KG1 (cell line): ENCODE data around the gene UBXN2A.
"Not testable (repeated sequence)": the region's sequence is repeated elsewhere in the genome, so short reads cannot be mapped to it uniquely, and the experiment has no call there.

Source experiments
- DNase-seq: peaks from one replicate; lab custom pipeline; 2025; lab: John Stamatoyannopoulos, UW

Gene UBXN2A

DNA sequence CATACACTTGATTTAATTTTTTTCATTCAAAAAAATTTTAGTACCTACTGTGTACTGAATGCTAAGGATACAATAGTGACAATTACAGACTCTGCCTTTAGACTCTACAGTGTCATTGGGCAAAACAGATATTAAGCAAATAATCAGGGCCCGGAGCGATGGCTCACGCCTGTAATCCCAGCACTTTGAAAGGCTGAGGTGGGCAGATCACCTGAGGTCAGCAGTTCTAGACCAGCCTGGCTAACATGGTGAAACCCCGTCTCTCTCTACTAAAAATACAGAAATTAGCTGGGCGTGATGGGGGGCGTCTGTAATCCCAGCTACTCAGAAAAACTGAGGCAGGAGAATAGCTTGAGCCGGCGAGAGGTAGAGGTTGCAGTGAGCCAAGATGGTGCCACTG lies 1.4 kb downstream of the UBXN2A start:
- DNase-seq: no peak

GRCh38 chr2:23943666-23944065 lies 3.4 kb downstream of the UBXN2A start:
- DNase-seq: no peak

DNA sequence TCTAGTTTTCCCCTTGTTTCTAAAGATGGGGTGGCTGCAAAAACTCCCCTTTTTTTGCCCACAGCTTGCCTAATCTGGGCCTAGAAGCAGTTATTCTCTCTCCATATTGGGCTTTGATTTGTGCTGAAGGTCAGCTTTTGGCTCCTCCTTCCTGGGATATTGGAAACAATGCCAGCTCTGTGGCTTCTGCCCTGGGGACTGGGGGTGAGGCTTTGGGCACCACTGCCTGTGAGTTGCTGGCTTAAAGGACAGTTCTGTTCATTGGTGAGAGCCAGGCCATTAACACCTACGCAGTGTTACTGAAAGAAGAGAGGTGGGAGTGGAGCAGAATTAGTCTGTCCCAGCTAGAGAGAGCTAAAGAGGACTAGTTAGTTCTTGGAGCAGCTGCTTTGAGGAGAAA lies 4.3 kb downstream of the UBXN2A start:
- DNase-seq: no peak

DNA sequence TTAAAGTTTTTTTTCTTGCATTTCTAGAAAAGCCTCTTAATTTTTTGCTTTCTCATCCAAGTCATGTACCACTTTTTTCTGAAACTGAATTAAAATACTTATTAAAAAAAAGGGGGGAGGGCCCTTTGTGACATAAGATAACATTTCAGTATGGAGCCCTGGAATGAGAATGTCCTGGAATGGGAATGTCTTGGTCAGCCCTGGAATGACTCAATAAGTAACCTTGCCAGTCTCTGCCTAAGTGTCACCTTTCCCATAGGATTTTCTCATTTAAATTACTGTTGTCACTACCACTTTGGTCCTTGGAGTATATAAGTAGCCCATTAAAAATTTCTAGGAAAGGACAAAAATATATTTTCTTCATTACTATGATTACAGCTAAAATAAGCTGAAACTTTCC lies 4.7 kb downstream of the UBXN2A start:
- no peak for DNase-seq

DNA sequence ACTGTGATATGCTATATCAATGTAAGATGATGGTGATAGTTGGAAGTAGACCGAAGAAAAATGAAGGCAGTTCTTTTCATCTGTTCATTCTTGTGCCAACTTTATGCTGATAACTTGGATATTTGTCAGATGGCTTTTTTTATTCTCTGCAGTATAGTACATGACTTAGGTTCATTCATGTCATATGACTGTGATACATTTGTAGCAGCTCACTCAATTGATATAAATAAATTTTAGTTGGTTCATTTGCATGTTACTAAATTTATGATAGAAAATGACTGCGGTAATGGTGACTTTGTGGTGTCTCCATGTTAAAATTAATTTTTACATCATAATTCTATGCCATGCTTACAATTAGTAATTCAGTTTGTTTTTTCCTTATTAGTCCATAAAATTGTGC lies 7.1 kb downstream of the UBXN2A start:
- DNase-seq: no peak

DNA sequence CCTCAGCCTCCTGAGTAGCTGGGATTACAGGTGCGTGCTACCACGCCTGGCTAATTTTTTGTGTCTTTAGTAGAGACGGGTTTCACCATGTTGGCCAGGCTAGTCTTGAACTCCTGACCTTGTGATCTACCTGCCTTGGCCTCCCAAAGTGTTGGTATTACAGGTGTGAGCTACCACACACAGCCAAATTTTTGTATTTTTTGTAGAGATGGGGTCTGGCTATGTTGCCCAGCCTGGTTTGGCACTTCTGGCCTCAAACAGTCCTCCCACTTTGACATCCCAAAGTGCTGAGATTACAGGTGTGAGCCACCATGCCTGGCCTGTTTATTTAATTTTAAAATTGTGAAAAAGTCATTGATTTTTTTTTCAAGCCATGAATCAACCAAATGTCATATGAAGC lies 12.3 kb downstream of the UBXN2A start:
- DNase-seq: not testable (repeated sequence)

GRCh38 chr2:23953625-23954024 lies 13.4 kb downstream of the UBXN2A start:
- no peak for DNase-seq

GRCh38 chr2:23954325-23955014 lies 14.2 kb downstream of the UBXN2A start:
- no peak for DNase-seq

DNA sequence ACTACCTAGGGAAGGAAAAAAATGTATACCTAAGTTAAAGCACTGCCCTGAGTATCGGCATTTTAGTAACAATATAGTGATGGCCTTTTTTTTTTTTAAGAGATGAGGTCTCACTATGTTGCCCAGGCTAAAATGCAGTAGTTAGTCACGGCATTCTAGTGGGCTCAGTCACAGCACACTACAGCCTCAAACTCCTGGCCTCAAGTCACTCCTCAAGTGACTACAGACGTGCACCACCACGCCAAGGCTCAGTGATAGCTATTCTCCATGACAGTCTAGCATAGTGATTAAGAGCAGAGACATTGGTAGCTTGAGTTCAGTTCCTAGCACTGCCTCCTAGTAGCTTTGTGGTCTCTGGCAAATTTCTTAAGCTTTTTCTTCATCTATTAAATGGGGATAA lies 27.6 kb downstream of the UBXN2A start:
- no peak for DNase-seq

DNA sequence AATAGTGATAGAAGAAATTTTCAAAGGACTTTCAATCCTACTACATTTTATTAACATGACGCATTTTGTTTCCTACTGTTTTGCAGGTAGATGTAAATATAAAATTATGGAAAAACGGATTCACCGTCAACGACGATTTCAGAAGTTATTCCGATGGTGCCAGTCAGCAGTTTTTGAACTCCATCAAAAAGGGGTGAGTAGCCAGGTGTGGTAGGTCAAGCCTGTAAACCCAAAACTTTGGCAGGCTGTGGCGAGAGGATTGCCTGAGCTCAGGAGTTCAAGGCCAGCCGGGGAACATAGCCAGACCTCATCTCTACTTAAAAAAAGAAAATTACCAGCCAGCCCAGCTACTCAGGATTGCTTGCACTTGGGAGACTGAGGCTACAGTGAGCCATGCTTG lies 36.6 kb downstream of the UBXN2A start:
- no peak for DNase-seq

DNA sequence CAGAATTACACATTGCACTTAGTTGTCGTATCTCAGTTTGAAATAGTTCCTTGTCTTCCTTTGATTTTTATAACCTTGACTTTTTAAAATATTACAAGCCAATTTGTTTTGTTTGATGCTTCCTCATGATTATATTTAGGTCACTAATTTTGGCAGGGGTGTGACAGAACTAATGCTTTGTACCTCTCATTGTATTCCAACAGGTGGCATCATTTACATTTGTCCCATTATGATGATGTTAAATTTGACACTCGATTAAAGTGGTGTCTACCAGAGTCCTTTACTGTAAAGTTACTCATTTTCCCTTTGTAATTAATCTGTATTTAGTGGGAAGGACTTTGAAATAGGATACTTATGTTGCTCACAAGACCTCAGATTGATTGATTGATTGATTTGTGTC lies 48.1 kb downstream of the UBXN2A start:
- no peak for DNase-seq

- no peak for DNase-seq
Observed at GRCh38 chr2:23992931-23993330, 52.7 kb downstream of the UBXN2A start.

DNA sequence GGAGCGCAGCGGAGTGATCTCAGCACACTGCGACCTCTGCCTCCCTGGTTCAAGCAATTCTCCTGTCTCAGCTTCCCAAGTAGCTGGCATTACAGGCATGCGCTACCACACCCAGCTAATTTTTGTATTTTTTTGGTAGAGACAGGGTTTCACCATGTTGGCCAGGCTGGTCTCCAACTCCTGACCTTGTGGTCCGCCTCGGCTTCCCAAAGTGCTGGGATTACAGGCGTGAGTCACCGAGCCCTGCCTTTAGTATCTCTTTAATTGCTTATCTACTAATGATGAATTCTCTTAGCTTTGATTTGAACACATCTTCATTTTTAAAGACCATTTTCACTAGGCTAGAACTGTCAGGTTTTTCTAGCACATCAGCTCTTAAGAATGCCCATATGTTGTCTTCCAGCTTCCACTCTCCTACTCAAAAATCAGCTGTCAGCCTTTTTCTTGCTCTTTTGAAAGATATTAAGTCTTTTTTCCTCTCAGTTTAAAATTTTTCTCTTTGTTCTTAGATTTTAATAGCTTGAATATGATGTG lies 53.5 kb downstream of the UBXN2A start:
- DNase-seq: no peak

GRCh38 chr2:23994567-23994966 lies 54.3 kb downstream of the UBXN2A start:
- no peak for DNase-seq

- DNase-seq: no peak
Observed at GRCh38 chr2:24007693-24008092, 67.4 kb downstream of the UBXN2A start.

DNA sequence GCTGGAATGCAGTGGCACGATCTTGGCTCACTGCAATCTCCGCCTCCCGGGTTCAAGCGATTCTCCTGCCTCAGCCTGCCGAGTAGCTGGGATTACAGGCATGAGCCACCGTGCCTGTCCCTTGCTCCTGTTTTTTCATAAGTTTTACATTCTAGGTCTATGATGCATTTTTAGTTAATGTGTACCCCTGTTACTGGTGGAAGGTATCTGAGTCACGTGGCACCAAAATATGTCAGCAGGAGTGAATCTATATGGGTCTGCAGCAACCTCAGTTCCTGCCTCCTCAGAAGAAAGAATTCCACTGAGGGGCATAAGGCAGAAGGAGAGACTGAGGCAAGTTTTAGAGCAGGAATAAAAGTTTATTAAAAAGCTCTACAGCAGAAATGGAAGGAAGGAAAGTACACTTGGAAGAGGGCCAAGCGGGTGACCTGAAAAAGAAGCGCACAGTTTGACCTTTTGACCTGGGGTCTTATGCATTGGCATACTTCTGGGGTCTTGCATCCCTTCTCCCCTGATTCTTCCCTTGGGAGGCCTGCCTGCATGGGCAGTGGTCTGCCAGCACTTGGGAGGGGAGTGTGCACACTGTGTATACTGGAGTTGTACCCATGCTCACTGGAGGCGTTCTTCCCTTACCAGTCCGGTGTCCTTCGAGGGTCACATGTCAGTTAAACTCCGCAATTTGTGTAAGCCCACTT lies 68.6 kb downstream of the UBXN2A start:
- no peak for DNase-seq

DNA sequence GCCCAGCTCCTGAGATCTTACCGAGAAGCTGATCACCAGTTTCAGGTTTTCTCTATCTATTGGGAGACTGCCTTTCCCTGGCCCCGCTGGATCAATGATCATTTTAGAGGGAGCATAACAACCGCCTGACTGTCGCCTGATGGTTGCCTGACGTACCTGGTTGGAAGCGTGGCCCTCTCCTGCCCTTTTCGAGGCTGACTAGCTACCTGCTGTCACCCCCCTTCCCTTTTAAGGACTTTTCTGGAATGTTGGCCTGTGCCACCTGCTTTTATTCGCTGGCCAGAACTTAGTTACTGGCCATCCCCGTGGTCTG lies 69.1 kb downstream of the UBXN2A start:
- no peak for DNase-seq

DNA sequence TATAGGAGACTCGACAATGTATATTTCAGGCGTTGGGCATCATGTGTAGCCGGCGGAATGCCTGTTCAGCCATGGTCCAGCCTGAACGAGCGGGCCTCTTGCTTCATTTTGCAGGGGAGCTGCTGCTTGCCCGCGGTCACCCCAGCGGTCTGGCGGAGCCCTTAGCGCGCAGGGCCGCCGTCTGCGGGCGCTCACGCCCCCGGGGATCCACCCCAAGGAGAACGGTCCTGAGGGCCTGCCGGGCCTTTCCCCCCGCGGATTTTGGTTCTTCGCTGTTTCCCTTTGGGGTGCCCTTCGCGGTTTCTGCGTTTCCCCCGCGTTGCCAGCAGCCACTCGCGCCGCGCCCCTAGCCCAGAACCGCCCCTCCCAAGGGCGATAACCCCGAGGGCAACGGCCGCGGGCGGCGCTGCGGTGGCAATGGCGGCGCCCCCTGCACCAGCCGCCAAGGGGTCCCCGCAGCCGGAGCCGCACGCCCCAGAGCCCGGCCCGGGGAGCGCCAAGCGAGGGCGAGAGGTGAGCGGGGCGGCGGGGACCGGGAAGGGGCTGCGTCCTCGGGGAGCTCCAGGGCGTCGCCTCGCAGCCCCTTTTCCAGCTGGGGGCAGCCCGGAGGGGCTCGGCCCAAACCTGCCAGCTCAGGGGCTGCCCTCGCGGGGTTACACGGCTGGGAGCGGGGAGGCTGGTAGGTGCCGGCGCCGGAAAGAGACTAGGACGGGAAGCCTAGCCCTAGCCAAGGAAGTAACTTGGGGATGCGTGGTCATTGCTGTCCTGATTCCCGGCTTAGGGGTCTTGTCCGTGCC lies 69.6 kb downstream of the UBXN2A start, which contains the start of gene MFSD2B:
MFSD2B (plus strand) TSS at position 406 of the 797 bp plus-strand sequence; CDS start at position 418, 12 bp downstream.
- no peak for DNase-seq

DNA sequence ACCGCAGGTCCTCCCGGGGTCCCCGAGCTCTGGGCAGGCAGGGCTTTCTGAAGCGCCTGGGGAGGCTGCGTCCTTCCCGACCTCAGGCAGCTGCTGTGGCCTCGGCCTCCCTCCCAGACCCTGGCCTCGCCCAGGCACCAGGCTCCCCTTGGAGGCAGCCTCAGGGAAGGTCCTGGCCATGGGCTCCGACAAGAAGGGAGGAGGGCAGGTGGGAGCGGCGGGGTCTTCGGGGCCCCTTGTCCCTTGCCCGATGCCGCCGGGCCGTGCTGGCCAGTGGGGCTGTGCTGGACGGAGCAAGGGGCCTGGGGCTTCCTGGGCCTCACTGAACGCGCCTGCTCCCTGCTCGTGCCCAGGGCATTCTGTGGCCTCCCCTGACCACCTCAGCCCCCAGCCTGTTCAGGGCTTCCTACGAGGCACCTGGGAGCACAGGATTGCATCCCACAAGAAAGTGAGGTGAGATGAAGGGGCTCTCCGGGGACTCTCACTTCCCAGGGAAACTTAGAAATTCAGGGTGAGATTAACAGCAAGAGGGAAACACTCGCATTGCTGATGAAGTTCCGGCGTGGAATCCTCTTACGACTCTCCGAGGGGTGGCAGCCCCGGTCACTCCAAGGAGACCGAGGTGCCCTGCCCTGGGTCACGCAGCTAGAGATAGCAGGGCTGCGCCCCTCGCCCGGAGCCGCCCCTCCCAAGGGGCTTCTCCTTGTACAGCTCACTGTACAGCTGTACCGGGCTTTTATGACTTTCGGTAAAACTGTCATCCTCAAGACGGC lies 70.4 kb downstream of the UBXN2A start:
- DNase-seq: no peak

GRCh38 chr2:24011250-24012104 lies 71.2 kb downstream of the UBXN2A start:
- DNase-seq: no peak

- no peak for DNase-seq
Observed at GRCh38 chr2:24012521-24013188, 72.4 kb downstream of the UBXN2A start.
